Effector memory CD4-positive, alpha-beta T cell (primary cell): Measurements from ENCODE around the gene CAMTA1.
"Not testable (repeated sequence)": the region's sequence is repeated elsewhere in the genome, so short reads cannot be mapped to it uniquely, and the experiment has no call there.

Experiments
- DNase-seq, 3 donors: peaks; one replicate each; pipeline ENCODE4 v3.0.0-alpha.2; 2020
- H3K27ac ChIP-seq: 2 replicates; pipeline ENCODE4 v1.7.0; 2013; ENCODE audit warnings: mild to moderate bottlenecking, low read length, moderate library complexity; ENCODE audit not compliant: insufficient read depth, poor library complexity, severe bottlenecking
- H3K27me3 ChIP-seq: replicated peaks from 2 replicates; pipeline ENCODE4 v1.7.0; 2013; ENCODE audit warnings: mild to moderate bottlenecking, low read length; ENCODE audit not compliant: insufficient read depth, control insufficient read depth, poor library complexity, severe bottlenecking
- H3K36me3 ChIP-seq: 2 replicates; pipeline ENCODE4 v1.7.0; 2013; ENCODE audit warnings: mild to moderate bottlenecking, low read length, moderate library complexity; ENCODE audit not compliant: control insufficient read depth, insufficient read depth
- H3K4me1 ChIP-seq: 2 replicates; pipeline ENCODE4 v1.7.0; 2013; ENCODE audit warnings: low read length, mild to moderate bottlenecking; ENCODE audit not compliant: control insufficient read depth, insufficient read depth, poor library complexity, severe bottlenecking
- H3K4me3 ChIP-seq: 2 replicates; pipeline ENCODE4 v1.7.0; 2013; ENCODE audit warnings: low read length, low read depth, mild to moderate bottlenecking; ENCODE audit not compliant: insufficient read depth, poor library complexity, severe bottlenecking
- H3K9me3 ChIP-seq: 2 replicates; pipeline ENCODE4 v1.7.0; 2013; ENCODE audit warnings: mild to moderate bottlenecking, low read length, moderate library complexity; ENCODE audit not compliant: control insufficient read depth

Gene CAMTA1

GRCh38 chr1:7325254-7325653, 540.0 kb downstream of the CAMTA1 start:
- Histone ChIP-seq H3K4me3 (no peak overlapping the region), H3K27me3 (no peaks in the 10 kb centered on the region), H3K4me1 (no peaks in the 10 kb centered on the region), H3K27ac (no peak overlapping the region), H3K9me3 (no peaks in the 10 kb centered on the region), H3K36me3 (no peaks in the 10 kb centered on the region)
- no peak for DNase-seq

- Histone ChIP-seq H3K27me3 (no peaks in the 10 kb centered on the region), H3K9me3 (no peaks in the 10 kb centered on the region), H3K27ac (no peak overlapping the region), H3K4me3 (no peak overlapping the region), H3K36me3 (no peaks in the 10 kb centered on the region), H3K4me1 (no peaks in the 10 kb centered on the region)
- DNase-seq: no peak
Measured at GRCh38 chr1:7326366-7326765, 541.1 kb downstream of the CAMTA1 start.

GRCh38 chr1:7327849-7328248, 542.6 kb downstream of the CAMTA1 start:
- DNase-seq: no peak
- H3K4me1 ChIP-seq: no peaks in the 10 kb centered on the region
- H3K27ac ChIP-seq: no peak overlapping the region
- H3K9me3 ChIP-seq: no peaks in the 10 kb centered on the region
- H3K36me3 ChIP-seq: no peaks in the 10 kb centered on the region
- H3K27me3 ChIP-seq: no peaks in the 10 kb centered on the region
- no peak overlapping the region for H3K4me3 ChIP-seq

GRCh38 chr1:7329868-7330615, 544.8 kb downstream of the CAMTA1 start:
- Histone ChIP-seq H3K9me3 (no peaks in the 10 kb centered on the region), H3K4me3 (no peak overlapping the region), H3K27ac (no peak overlapping the region), H3K36me3 (no peaks in the 10 kb centered on the region), H3K27me3 (no peaks in the 10 kb centered on the region), H3K4me1 (no peaks in the 10 kb centered on the region)
- DNase-seq: no peak

- not testable (repeated sequence) for H3K4me3 ChIP-seq, H3K36me3 ChIP-seq, DNase-seq
Measured at GRCh38 chr1:7330726-7331125, 545.5 kb downstream of the CAMTA1 start.

GRCh38 chr1:7331926-7332535, 546.8 kb downstream of the CAMTA1 start:
- Histone ChIP-seq H3K4me3 (no peak overlapping the region), H3K9me3 (no peaks in the 10 kb centered on the region), H3K27me3 (no peaks in the 10 kb centered on the region), H3K27ac (no peak overlapping the region), H3K36me3 (no peaks in the 10 kb centered on the region), H3K4me1 (no peaks in the 10 kb centered on the region)
- no peak for DNase-seq

More at GRCh38 chr1:7330726-7331125, 545.5 kb downstream of the CAMTA1 start:
- not testable (repeated sequence) for H3K27me3 ChIP-seq, H3K9me3 ChIP-seq, H3K4me1 ChIP-seq, H3K27ac ChIP-seq

- H3K9me3 ChIP-seq: no peaks in the 10 kb centered on the region
Measured at GRCh38 chr1:7333094-7333493, 547.8 kb downstream of the CAMTA1 start.

GRCh38 chr1:7333620-7334019, 548.4 kb downstream of the CAMTA1 start:
- no peaks in the 10 kb centered on the region for H3K9me3 ChIP-seq
- no peaks in the 10 kb centered on the region for H3K36me3 ChIP-seq
- DNase-seq: no peak
- H3K27me3 ChIP-seq: no peaks in the 10 kb centered on the region
- H3K4me3 ChIP-seq: no peak overlapping the region
- H3K27ac ChIP-seq: no peak overlapping the region
- H3K4me1 ChIP-seq: no peaks in the 10 kb centered on the region

More at GRCh38 chr1:7333094-7333493, 547.8 kb downstream of the CAMTA1 start:
- no peak for DNase-seq
- Histone ChIP-seq H3K27me3 (no peaks in the 10 kb centered on the region), H3K27ac (no peak overlapping the region), H3K4me1 (no peaks in the 10 kb centered on the region), H3K4me3 (no peak overlapping the region), H3K36me3 (no peaks in the 10 kb centered on the region)

- Histone ChIP-seq H3K4me1 (no peaks in the 10 kb centered on the region), H3K9me3 (no peaks in the 10 kb centered on the region), H3K36me3 (no peaks in the 10 kb centered on the region), H3K4me3 (no peak overlapping the region), H3K27ac (no peak overlapping the region), H3K27me3 (no peaks in the 10 kb centered on the region)
- no peak for DNase-seq
Measured at GRCh38 chr1:7334475-7335035, 549.3 kb downstream of the CAMTA1 start.

- Histone ChIP-seq H3K27me3 (no peaks in the 10 kb centered on the region), H3K36me3 (no peaks in the 10 kb centered on the region), H3K4me3 (no peak overlapping the region), H3K9me3 (no peaks in the 10 kb centered on the region), H3K27ac (no peak overlapping the region), H3K4me1 (no peaks in the 10 kb centered on the region)
- no peak for DNase-seq
Measured at GRCh38 chr1:7335224-7335879, 550.1 kb downstream of the CAMTA1 start.
